HG03066 (cell line): Measurements from ENCODE around the gene VAMP1.
A peak's percentile ranks its signal among the peaks of the same experiment; 100 is the strongest.

ENCODE experiments used
- ATAC-seq: cut with Tn5 transposase; IDR thresholded peaks from one replicate; pipeline ENCODE4 v1.9.1; 2021; ENCODE audit warnings: low read depth; ENCODE audit not compliant: unreplicated experiment

Gene VAMP1

DNA sequence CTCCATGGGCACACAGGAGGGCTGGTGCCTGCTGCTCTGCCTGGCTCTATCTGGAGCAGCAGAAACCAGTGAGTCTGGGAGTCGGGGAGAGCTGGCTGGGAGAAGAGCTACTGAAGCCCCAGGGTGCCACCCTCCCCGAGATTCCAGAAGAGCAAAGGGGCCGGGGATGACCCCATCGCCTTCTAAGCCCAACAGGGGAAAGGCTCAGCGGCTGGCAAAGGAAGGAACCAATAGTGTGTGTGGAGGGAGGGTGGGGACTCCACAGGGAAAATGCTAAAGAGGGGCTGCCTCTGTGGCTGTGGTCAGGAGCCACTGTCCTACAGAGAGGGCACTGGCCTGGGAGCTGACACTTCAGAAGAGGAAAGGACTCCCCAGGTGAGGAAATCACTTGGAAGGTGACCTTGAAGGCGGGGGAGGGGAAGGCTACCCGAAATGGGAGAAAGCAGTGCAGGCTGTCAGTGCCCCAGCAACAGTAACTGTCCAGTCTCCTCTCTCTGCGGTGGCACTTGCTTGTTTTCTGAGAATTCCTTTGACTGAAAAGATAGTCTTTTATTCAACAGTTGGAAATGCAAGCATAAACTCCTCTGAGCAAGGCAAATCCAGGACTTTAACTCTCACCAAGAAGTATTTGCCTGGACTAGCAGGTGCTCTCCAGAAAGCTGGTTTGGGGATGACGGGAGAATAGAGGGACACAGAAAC lies 18.1 kb downstream of the VAMP1 start:
- no peak for ATAC-seq

GRCh38 chr12:6451348-6452244 lies 18.9 kb downstream of the VAMP1 start, which contains the start of gene TAPBPL:
TSS of gene TAPBPL (plus strand) at chr12:6452042. CDS start at chr12:6452249, 207 bp downstream.
- ATAC-seq = peak; percentile 57

DNA sequence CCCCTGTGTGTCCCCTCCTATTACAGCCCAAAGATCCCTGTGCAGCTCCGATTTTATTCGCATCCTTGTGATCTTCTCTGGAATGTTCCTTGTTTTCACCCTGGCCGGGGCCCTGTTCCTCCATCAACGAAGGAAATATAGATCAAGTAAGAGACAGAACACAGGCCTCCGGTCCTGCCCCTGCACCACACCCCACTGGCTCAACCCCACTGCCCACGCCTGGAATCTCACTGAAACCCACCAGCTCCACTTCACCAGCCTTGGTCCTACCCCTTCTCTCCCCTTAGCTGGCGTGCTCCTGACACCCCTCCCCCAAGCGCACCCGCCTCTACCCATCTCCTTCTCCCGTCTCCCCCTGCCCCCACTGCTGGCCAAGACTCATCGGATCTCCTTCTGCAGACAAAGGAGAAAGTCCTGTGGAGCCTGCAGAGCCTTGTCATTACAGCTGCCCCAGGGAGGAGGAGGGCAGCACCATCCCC lies 19.6 kb downstream of the VAMP1 start:
- no peak for ATAC-seq

DNA sequence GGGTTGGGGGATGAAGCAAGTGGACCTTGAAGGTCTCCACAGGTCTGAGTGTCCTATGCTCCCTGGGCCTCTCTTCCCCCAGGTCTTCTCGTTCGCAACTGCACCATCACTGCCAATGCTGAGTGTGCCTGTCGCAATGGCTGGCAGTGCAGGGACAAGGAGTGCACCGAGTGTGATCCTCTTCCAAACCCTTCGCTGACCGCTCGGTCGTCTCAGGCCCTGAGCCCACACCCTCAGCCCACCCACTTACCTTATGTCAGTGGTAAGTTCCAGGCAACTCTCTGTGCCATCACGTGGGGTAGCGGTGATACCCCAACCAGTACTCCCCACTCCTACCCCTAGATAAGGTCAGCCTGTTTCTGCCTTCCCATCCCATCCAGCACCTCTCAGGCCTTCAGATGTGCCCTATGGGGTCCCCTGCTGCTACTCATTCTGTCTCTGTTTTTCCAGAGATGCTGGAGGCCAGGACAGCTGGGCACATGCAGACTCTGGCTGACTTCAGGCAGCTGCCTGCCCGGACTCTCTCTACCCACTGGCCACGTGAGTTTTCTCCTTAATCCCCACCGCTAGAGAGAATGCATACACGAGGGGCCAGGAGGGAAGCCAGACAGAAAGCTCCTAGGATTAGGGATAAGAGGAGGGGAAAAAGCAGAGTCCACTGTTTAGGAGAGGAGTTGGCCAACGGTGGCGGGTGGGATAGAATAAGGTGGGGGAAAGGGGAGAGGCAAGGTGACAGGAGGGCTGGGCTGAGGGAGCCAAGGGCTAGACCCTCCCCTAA lies 20.2 kb downstream of the VAMP1 start:
- no peak for ATAC-seq

DNA sequence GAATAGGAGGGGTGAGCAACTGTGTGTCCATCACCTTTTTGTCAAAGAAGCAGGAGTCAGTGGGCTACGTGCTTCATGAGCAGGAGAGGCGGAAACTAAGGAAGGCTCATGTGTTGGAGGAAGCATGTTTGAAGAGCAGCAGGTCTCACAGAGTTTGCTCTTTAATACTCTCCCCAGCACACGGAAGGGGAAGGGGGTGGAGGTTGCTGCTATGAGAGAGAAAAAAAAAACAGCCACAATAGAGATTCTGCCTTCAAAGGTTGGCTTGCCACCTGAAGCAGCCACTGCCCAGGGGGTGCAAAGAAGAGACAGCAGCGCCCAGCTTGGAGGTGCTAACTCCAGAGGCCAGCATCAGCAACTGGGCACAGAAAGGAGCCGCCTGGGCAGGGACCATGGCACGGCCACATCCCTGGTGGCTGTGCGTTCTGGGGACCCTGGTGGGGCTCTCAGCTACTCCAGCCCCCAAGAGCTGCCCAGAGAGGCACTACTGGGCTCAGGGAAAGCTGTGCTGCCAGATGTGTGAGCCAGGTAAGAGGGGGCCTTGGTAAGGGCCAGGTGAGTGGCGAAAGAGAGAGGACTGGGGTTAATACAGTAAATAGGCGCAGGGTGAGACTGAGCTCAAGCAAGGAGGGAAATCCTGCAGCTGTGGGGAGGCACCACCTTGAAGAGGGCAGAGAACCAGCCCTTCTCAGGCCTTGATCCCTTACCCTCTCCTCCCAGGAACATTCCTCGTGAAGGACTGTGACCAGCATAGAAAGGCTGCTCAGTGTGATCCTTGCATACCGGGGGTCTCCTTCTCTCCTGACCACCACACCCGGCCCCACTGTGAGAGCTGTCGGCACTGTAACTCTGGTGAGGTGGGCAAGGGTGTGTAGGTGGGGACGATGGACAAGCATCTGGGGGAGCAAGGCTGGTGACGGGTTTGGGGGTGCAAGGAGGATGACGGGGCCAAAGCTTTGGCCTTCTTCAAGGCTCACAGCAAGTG lies 25.5 kb downstream of the VAMP1 start, which contains the start of gene CD27:
TSS of gene CD27 (plus strand) at position 252 of the 985 bp plus-strand sequence. CDS start at position 393, 141 bp downstream.
- ATAC-seq = no peak

- ATAC-seq = no peak
Measured at GRCh38 chr12:6444031-6444430, 26.4 kb downstream of the VAMP1 start.

DNA sequence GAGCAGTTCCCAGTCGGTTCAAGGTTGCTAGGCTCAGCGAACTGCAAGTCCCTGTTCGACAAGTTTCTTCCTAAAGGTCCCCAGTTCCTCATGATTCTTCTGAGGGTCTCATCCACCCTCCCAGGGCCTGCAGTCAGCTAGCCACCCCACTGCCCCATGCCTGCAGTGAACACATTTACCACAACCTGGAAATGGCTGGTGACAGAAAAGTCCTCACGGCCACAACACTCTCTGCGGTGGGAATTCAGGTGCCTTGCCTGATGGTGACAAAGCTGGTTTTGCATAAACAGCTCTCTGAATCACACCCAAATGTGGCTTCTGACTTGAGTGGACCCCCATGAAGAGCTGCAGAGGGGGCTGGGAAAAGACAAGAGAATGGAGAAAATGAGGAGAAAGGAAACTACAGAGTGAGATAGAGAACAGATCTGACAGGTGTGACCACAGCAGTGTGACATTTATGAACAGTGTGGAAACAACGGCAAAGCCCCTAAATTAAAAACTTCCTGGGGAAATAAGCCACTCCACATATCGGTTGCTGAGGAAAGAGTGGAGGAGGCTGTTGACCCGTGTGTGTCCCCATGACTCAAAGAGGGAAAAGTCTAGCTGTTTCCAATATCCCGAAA lies 27.0 kb downstream of the VAMP1 start:
- no peak for ATAC-seq

DNA sequence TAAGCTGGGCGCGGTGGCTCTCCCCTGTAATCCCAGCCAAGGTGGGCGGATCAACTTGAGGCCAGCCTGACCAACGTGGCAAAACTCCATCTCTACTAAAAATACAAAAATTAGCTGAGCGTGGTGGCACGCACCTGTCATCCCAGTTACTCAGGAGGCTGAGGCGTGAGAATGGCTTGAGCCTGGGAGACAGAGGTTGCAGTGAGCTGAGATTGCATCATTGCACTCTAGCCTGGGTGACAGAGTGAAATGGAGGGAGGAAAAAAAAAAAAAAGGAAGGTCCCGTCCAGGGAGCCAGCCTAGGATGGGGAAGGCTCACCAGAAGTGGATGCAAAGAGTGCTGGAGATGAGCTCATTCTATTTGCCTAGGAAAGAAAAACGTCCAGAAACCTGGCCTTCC lies 27.6 kb downstream of the VAMP1 start:
- ATAC-seq = no peak

DNA sequence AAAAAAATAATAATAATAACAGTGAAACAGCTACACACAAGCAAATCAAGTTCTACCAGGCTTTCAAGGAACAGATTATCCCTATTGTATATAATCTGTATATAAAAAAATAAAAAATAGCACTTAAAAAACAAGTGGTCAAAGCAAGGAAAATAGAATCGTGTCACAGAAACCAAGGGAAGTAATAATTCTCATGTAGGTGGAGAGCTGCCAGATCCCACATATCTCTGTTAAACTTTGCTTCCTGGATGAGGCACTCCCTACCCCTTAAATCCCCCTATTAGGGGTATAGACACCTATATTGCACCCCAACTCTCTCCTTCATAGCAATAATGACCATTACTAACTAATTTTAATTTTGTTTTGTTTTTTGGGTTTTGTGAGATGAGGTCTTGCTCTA lies 30.1 kb downstream of the VAMP1 start:
- ATAC-seq = no peak

GRCh38 chr12:6438345-6438744 lies 32.1 kb downstream of the VAMP1 start:
- no peak for ATAC-seq

- ATAC-seq = no peak
Measured at GRCh38 chr12:6437586-6437985, 32.9 kb downstream of the VAMP1 start.

GRCh38 chr12:6435961-6436715 lies 34.3 kb downstream of the VAMP1 start:
- ATAC-seq = no peak

DNA sequence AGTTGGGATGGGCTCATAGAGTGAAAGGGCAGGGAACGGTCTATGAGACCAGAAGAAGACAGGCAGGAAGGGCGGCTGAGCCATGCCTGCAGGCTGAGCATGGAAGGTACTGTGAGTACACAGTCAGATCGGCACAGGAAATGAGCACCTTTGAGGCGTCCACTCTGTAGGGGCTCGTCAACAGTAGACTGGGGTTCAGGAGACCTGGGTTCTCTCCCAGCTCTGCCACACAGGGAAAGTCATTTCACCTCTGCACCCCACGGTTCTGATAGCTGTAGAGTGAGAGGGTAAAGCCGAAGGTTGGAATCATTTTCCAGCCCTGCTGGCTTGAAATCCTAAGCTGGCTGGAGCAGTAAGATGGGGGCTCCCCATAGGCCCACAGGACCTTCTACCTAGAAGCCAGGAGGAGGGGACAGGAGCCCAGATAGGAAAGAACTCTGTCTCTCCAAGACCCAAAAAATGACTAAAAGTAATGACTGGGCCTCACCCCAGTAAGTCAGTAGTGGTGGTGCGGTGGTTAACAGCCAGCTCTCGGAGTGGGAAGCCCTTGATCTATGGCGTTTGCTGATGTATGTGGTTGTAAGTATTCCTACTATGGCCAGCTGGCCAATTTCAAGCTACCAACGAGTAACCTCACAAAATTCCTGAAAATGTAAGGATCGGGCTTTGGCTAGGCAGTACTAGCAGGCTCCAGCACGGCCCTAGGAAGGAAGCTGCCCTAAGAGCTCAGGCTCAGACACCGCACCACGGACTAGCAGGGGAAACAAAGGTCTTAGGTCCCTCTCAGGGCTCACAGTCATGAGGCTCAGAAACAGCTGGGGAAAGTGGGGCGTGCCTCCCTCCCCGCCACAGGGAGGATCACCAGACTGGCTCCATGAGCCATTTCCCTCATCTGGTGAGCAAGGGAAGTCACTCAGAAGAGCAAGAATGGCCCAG lies 36.0 kb downstream of the VAMP1 start:
- no peak for ATAC-seq

- no peak for ATAC-seq
Measured at GRCh38 chr12:6432991-6433390, 37.5 kb downstream of the VAMP1 start.

DNA sequence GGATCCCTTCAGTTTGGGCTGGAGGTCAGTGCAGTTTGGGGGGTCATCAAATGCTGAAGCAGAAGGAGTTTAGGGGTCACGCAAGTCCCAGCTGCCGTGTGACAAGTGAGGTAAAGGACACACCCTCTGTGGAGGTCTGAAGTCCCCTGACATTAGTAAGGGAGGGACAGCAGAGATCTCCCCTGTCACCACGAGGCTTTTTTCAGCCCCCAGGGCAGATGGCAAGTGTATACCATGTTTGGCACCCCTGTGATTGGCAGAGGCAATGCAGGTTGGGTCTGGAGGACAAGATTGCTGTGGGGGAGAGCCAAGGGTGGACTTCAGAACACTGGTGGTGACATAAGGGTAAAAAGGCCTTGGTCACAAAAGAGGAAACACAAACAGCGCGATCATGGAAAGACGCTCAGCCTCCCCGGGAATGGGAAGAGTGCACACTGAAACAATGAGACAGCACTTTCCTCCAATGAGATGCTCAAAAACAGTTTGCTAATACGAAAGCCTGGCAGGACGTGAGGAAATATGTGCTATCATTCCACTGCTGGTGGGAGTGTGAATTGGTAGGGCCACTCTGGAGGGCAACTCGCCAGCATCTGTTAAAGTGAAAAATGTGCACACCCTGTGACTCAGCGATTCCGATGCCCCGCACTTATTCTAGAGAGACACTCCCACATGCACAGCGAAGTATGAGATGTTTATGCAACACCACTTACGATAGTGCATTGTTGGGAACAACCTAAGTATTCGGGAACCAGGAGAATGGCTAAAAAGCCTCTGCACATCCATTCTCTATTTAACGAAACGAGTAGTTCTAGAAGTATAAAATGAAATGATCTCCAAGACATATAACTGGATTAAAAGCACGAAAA lies 40.1 kb downstream of the VAMP1 start:
- no peak for ATAC-seq

DNA sequence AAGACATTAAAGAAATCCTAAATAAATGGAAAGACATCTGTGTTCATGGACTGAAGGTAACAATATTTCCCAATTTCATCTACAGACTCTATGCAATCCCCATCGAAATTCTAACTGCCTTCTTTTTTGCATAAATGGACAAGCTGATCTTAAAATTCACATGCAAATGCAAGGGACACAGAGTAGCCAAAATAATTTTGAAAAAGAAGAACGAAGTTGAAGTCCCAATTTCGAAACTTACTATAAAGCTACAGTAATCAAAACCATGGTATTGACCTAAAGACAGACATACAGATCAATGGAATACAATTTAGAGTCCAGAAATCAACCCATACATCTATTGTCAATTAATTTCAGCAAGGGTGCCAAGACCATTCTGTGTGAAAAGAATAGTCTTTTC lies 42.2 kb downstream of the VAMP1 start:
- ATAC-seq = no peak
